WERI-Rb-1 (cell line): ENCODE data around the gene UBQLNL.

Source experiments
- DNase-seq: peaks from one replicate; pipeline ENCODE4 v3.0.0-alpha.2; 2020
- H3K27ac ChIP-seq: fragments of 250-450 bp; sonication (Bioruptor Pico); 2 replicates; pipeline ENCODE4 v1.5.1; 2020; ENCODE audit warnings: mild to moderate bottlenecking, moderate library complexity
- H3K27me3 ChIP-seq: fragments of 250-450 bp; sonication (Bioruptor Pico); 2 replicates; pipeline ENCODE4 v1.5.1; 2021; ENCODE audit warnings: mild to moderate bottlenecking, low read depth, moderate library complexity; ENCODE audit not compliant: insufficient read depth, severe bottlenecking
- H3K36me3 ChIP-seq: fragments of 250-450 bp; sonication (Bioruptor Pico); 2 replicates; pipeline ENCODE4 v1.5.1; 2020; ENCODE audit warnings: mild to moderate bottlenecking, moderate library complexity
- H3K4me3 ChIP-seq: 2 replicates; pipeline ENCODE4 v1.5.1; 2011; ENCODE audit warnings: low read depth, mild to moderate bottlenecking, control low read depth, low read length
- H3K9me3 ChIP-seq: fragments of 250-450 bp; sonication (Bioruptor Pico); 2 replicates; pipeline ENCODE4 v1.5.1; 2021; ENCODE audit warnings: mild to moderate bottlenecking, moderate library complexity; ENCODE audit not compliant: severe bottlenecking
- CTCF ChIP-seq: IDR thresholded peaks from 2 replicates; pipeline ENCODE4 v1.5.1; 2011; ENCODE audit warnings: low read depth, mild to moderate bottlenecking, control low read depth, inconsistent platforms, low read length

Gene UBQLNL

GRCh38 chr11:5550440-5551095 is 34.1 kb upstream of the UBQLNL start:
- Histone ChIP-seq H3K9me3 (no peaks in the 10 kb centered on the region), H3K27ac (no peak overlapping the region), H3K36me3 (no peaks in the 10 kb centered on the region), H3K4me3 (no peak overlapping the region), H3K27me3 (peaks cover 5% of the 10 kb centered on the region)
- DNase-seq = no peak
- TF ChIP-seq CTCF = no peak

- Histone ChIP-seq H3K27ac (no peak within 1 kb of the TSS), H3K9me3 (no peaks in the 10 kb centered on the region), H3K36me3 (no peaks in the 10 kb centered on the region), H3K27me3 (no peaks in the 10 kb centered on the region), H3K4me3 (no peak within 1 kb of the TSS)
- DNase-seq = no peak
- no peak for TF ChIP-seq CTCF
Measured at GRCh38 chr11:5548440-5548839, 31.9 kb upstream of the UBQLNL start, which contains the start of gene OR52H1. Gene OR52H1 (minus strand): TSS chr11:5548540. CDS start chr11:5545505, 3,035 bp downstream.

DNA sequence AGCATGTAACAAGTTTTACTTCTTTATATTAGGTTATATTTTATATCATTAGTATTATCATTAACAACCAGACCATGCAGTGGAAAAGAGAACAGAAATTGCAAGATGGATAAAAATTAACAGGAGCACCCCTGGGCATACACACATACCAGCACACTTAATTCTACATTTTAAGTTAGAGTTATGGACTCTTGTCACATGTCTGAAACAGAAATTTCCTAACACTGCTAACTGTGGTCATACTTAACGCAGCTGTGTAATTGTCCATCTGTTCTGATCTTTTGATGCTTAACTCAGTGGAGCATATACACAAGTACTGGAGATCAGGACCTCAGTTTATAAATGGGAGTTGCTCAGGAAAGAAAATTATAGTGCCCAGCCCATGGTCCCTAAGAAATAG is 31.5 kb upstream of the UBQLNL start:
- no peaks in the 10 kb centered on the region for H3K27me3 ChIP-seq
- H3K9me3 ChIP-seq = no peaks in the 10 kb centered on the region
- H3K4me3 ChIP-seq = no peak overlapping the region
- TF ChIP-seq CTCF = no peak
- H3K27ac ChIP-seq = no peak overlapping the region
- no peak for DNase-seq
- no peaks in the 10 kb centered on the region for H3K36me3 ChIP-seq

DNA sequence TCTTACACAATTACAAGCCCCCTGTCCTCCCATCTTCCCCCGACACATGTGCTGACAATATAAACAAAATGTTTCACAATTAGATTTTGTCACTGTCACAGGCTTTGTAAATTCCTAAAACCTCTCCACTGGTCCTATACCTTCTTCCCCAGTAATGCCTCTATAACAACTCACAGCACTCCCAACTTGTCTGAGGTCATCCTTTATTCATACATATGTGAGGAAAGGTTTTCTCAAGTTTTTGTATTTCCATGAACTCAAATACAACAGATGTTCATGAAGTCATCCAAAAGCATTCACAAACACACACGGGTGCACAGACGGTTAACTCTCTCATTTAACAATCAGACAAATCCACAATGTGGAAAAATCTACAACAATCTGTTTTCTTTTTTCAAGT is 30.0 kb upstream of the UBQLNL start:
- H3K27me3 ChIP-seq = no peaks in the 10 kb centered on the region
- H3K27ac ChIP-seq = no peak overlapping the region
- TF ChIP-seq CTCF = no peak
- no peaks in the 10 kb centered on the region for H3K9me3 ChIP-seq
- H3K36me3 ChIP-seq = no peaks in the 10 kb centered on the region
- no peak overlapping the region for H3K4me3 ChIP-seq
- no peak for DNase-seq

- Histone ChIP-seq H3K9me3 (no peaks in the 10 kb centered on the region), H3K36me3 (no peaks in the 10 kb centered on the region), H3K4me3 (no peak overlapping the region), H3K27me3 (no peaks in the 10 kb centered on the region), H3K27ac (no peak overlapping the region)
- no peak for TF ChIP-seq CTCF
- DNase-seq = no peak
Measured at GRCh38 chr11:5541427-5541826, 24.9 kb upstream of the UBQLNL start.

DNA sequence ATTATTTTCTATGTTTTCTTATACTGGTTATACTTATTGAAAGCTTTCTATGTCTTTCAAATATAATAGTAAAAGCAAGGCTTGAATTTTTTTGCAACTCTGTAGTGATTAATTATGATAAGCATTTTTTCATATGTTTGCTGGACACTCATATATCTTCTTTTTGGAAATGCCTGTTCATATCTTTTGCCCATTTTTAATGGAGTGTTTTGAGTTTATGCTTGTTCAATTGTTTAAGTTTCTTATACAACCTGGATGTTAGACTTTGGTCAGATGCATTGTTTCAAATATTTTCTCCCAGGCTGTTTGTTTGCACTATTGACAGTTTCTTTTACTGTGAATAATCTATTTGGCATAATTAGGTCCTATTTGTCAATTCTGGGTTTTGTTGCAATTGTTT is 20.0 kb upstream of the UBQLNL start:
- TF ChIP-seq CTCF = no peak
- H3K4me3 ChIP-seq = no peak overlapping the region
- H3K9me3 ChIP-seq = no peaks in the 10 kb centered on the region
- H3K27me3 ChIP-seq = no peaks in the 10 kb centered on the region
- H3K36me3 ChIP-seq = no peaks in the 10 kb centered on the region
- no peak for DNase-seq
- no peak overlapping the region for H3K27ac ChIP-seq
